GM19043 (cell line): Measurements from ENCODE around the gene PCOLCE2.

Experiments used
- ATAC-seq: cut with Tn5 transposase; IDR thresholded peaks from one replicate; pipeline ENCODE4 v1.9.1; 2021; ENCODE audit warnings: low read depth; ENCODE audit not compliant: unreplicated experiment

Gene PCOLCE2

DNA sequence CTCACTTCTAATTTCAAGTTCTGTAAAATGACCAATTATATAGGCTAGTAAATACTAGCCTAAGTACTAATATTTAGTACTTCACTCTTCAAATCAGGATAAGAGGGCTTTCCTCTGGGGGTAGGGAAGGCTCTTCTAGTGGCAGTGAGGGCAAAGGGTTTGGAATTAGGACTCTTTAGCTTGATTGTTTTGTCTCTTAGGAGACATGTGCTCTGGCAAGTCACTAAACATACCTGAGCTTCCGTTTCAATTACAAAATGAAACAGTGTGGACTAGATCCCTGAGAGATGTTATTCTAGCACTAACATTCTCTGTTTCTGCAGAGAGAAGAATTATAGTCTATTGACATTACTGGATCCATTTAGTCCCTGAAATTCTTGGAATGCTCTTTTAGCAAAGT lies 71.5 kb downstream of the PCOLCE2 start:
- ATAC-seq: no peak

DNA sequence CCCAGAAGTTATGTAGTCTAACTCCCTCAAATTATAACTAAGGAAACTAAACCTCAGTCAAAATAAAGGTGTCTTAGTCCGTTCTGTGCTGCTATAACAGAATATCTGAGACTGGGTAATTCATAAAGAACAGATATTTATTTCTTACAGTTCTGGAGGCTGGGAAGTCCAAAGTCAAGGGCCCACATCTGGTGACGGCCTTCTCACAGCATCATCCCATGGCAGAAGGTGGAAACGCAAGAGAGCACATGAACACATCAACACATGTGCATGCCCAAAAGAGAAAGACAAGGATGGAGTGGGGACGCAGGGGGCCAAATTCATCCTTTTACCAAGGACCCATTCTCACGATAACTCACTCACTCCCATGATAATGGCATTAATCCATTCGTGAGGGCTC lies 73.1 kb downstream of the PCOLCE2 start:
- no peak for ATAC-seq

DNA sequence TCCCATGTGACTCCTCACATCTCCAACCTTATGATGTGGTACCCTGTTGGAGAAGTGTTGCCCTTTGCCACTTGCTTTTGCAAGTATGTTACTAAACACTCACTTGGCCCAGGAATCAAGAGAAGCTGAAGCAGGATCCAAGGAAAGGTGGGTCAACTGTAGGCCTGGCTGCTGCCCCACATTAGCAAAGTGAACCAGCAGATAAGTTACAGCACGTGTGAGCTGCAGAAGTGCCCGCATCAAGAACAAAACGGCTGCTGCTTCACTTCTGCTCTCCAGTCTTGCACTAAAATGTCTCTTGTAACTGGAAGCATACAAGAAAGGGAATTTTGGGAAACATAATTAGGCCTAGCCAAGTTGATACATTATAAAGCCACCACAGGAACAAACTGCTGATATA lies 79.6 kb downstream of the PCOLCE2 start:
- ATAC-seq: no peak

DNA sequence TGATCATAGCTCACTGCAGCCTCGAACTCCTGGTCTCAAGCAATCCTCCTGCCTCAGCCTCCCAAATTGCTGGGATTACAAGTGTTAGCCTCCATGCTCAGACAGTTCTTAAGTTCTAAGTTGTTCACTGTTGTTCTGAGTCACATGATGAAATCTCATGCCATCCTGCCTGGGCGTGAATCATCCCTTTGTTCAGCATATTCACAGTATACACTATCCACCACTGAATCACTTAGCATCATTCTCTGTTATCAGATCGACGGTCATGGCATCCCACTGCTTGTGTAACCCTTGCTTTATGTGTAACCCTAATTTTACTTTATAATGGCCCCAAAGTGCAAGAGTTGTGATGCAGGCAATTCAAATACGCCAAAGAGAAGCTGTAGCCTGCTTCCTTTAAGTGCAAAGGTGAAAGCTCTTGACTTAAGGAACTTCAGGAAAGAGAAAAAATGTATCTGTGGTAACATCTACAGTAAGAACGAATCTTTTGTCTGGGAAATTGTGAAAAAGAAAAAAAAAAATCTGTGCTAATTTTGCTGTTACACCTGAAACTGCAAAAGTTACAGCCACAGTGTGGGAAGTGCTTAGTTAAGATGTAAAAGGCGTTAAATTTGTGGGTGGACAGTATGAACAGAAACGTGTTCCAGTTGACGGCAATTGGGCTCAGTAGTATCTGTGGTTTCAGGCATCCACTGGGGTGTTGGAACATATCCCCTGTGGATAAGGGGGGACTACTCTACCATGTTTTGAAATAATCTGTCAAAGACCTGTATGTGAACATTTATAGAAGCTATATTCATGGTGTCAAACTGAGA lies 80.6 kb downstream of the PCOLCE2 start:
- no peak for ATAC-seq

DNA sequence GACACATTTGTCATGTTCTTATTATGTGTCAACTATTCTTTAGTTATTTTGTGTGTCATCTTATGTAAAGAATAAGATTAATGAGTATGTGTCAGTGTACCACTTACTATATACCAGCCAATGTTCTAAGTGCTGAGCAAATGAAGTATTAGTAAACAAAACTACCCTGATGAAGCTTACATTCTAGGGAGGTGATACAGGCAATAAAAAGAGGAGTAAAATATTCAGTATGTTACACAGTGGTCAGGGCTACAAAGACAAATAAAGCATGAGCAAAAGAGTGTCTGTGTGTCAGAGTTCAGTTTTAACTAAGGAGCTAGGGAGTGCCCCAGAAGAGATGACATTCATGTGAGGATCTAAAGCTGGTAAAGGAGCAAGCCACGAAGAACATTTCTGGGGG lies 86.0 kb downstream of the PCOLCE2 start:
- ATAC-seq: no peak

DNA sequence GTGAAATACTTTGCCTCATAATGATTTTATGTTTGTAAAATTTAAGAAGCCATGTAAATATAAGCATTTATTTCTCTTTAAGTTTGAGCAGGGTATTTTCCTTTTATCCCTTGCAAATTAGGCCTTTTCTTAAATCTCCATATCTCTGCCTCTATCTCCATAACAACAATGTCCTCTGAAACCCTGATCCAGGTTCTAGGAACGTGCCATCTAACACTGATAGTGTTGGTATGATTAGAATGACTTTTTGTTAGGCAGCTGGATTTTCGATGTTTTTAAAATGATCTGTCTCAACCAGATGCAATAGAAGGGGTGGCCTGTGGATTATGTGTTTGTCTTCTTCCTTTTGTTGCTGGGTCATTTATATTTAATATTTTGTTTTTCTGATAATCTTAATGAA lies 87.1 kb downstream of the PCOLCE2 start:
- no peak for ATAC-seq

DNA sequence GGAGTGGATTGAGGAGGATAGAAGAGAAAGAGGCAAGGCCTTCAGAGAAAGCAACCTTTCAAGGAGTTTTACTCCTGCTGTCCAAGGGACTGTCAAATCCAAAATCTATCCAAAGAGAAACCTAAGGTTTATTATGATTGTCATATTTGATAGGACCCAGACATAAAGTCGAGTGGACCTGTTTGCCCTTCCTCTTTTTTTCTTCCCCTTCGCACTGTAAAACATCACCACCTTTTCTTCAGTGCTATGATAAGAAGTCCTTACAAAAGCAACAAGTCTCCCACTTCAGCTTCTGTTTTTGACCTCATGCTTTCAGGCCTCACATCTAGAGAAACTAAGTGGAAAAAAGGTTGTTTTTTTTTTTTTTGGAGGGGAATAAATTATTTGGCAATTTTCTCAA lies 92.1 kb downstream of the PCOLCE2 start:
- ATAC-seq: no peak

DNA sequence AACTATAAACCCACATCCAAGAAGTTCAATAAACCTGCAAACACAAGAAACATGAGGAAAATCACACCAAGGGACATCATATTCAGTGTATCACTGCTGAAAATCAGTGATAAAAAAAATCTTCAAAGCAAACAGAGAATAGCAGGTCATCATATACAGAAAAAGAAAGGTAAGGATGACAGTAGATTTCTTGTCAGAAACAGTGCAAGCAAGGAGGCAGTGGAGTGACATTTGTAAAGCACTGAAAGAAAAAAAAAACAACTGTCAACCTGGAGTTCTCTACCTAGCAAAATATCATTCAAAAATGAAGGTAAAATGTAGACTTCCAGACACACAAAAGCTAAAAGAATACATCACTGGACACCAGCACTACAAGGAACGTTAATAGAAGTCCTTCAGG lies 93.6 kb downstream of the PCOLCE2 start:
- no peak for ATAC-seq

DNA sequence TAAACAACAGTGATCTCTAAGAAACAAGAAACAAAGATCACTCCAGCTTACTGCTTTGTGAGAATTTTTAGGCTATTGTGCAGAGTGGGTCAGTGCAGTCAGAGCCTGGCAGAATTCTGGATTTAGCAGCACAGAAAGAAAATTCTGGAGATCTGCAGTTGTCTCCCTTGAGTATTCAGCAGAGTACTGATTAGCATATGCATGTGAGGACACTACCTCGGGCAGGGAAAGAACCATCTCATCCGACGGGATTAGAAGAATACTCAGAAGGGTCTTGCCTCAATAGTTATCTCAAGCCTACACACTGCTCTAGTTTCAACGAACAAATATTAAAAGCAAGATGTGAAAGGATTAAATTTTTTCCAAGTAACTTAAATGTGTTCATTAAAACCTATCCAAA lies 94.4 kb downstream of the PCOLCE2 start:
- ATAC-seq: no peak

DNA sequence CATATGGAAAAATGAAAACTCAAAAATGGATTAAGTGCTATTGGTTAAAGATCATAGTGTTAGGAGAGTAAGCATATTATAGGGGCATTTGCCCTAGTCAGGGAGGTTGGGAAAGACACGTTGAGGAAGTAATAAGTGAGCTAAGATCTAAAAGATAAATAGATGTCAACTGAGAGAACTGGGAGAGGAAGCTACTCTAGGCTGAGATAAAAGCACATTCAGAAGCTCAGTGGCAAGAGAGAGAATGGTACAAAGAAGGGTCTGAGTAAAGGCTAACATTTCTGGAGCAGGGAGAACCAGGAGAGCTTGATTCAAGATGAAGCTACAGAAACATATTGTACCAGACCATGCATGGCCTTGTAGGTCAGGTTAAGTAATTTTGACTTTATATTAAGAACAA lies 101.2 kb downstream of the PCOLCE2 start:
- ATAC-seq: no peak

DNA sequence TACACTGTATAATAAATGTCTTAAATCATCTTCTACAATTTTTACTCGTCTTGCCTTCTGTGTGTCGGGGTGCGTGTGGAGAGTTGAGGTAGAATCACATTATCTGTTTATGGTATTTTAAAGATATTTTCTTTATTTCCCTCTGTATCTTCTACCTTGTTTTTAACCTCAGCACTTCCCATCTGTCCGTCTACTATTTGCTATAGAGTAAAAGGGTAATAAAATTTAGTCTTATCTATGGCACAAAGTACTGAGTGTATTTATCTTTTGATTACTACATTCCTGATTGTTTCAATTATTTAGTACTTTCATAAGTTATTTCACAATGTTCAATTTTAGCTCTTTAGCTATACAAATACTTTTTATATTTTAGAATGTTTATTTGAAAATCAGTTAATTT lies 102.9 kb downstream of the PCOLCE2 start:
- ATAC-seq: no peak

DNA sequence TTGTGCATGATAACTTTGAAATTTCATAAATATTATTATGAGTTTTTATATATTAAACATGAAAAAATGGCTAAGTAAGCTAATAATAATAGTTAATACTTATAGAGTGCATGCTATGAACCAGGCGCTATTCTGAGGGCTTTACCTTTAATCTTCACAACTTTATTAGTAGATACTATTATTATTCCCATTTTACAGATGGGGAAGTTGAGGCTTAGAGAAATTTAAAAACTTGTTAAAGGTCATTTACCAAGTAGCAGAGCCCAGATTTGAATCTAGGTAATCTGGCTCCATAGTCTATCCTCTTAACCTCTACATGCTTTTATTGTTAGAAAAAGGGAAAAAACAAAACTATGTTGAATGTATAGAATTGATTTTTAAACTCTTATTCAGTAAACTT lies 104.7 kb downstream of the PCOLCE2 start:
- ATAC-seq: no peak

DNA sequence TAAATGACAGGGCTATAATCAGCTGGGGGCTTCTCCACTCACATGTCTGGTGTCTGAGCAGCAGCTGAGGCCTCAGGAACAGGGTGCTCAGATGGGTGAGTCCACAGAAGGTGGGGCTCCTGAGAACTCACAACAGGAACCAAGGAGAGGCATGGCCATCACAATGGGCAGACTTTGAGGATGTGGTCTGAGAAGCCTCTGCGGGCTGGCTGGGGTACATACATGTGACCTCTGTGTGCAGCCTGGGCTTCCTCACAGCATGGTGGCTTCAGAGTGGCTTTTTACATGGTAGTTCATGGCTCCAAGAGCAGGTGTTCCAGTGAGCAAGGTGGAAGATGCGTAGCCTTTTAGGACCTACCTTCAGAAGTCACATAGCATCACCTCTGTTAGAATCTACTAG lies 106.3 kb downstream of the PCOLCE2 start:
- ATAC-seq: no peak

DNA sequence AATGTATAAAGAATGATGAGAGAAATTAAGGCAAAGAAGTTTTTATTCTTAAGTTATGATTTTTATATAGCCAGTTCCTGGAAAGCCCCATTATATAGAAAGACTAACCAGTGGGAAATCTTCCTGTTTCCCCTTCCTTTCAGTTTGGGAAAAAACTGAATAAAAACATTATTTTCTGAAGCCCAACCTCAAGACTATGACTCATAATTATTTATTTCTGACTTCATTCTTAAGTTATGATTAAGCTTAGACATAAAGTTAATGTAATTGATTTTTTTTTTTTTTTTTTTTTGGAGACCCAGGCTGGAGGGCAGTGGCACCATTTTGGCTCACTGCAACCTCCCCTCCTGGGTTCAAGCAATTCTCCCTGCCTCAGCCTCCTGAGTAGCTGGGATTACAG lies 109.3 kb downstream of the PCOLCE2 start:
- ATAC-seq: no peak

DNA sequence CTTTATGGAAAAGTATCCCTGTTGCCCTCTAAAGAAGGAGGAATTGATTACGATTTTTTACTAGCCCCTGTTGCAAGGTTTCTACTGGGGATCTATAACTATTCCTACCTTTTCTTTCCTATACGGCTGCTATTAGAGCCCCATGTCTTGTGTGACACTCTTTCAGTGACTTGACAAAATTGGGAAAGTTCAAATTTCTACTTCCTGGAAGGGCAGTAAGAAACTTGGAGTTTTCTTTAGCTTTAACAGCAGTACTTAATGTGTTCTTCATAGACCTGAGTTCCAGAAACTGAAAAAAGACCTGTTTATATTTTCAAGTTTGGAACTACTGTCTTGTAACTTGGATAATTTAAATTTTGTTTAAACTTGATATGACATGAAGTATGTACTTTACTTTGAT lies 110.3 kb downstream of the PCOLCE2 start:
- ATAC-seq: no peak

DNA sequence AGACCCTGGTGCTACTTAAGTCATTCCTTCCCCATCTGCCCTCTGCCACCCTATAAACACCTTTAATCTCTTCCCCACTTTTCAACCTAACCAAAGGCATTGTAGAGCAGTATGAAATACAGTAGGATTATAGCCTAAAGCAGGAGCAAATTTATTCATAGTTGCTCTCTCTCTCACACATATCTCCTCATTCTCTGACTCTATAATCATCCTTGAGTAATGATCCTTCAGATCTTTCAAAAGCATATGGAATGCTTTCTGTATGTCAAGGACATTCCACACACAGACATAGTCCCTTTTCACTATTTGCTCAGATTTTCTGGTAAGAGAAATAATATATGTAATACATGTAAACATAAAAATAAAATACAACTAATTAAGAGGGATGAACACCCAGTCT lies 111.0 kb downstream of the PCOLCE2 start:
- ATAC-seq: no peak

DNA sequence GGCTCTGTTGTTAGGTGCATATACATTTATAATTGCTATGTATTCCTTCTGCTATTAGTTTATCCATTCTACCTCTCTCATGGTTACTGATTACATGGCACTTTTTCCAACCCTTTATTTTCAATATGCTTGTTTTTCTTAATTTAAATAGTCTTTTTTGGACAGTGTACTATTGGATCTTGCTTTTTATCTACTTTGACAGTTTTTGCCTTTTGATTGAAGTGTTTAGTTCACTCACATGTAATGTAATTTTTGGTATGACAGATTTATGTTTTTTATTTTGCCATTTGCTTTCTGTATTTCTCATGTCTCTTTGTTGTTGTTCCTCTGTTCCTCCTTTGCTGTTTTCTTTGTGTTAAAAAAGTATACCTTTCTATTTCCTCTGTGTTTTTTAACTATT lies 120.5 kb downstream of the PCOLCE2 start:
- ATAC-seq: no peak
